K562 (cell line): ENCODE data around the gene NFIC. TPM values are rescaled to one million over a fixed set of nuclear protein-coding genes. Genes with fewer than 3 reads are reported as not detected.

Experiments used
- ADNP ChIP-seq: fragments of 200-800 bp; sonication (Bioruptor generic); IDR thresholded peaks from 2 replicates; pipeline ENCODE4 v1.6.1; 2016; ENCODE audit warnings: missing genetic modification characterization, missing compliant biosample characterization
- HMG20B ChIP-seq: fragments of 250-450 bp; sonication (Bioruptor Pico); IDR thresholded peaks from 2 replicates; pipeline ENCODE4 v1.5.0; 2021; ENCODE audit warnings: mild to moderate bottlenecking
- KAT8 ChIP-seq: fragments of 450-650 bp; IDR thresholded peaks from 2 replicates; pipeline ENCODE4 v1.6.1; 2016; ENCODE audit warnings: low read depth, mild to moderate bottlenecking
- KDM1A ChIP-seq, 2 experiments: fragments of 450-650 bp; IDR thresholded peaks; 2 replicates each; pipeline ENCODE4 v1.6.1; 2016; ENCODE audit warnings: mild to moderate bottlenecking in 2 of 2
- MYC ChIP-seq, 2 experiments: fragments of 250-450 bp in 1 of 2; sonication (Bioruptor Pico) in 1 of 2; IDR thresholded peaks; 2 replicates each; pipeline versions ENCODE4 v1.5.1 to v1.6.1; 2012 to 2021; ENCODE audit warnings: low read depth in 2 of 2, borderline replicate concordance in 1 of 2, improper control_type of control experiment in 1 of 2, low read length in 1 of 2, mild to moderate bottlenecking in 1 of 2, moderate library complexity in 1 of 2
- MYNN ChIP-seq, 2 experiments: sonication (generic); formaldehyde crosslinking in 1 of 2; IDR thresholded peaks; 2 replicates each; pipeline versions ENCODE4 v1.5.0 to v1.6.1; 2016 to 2020; ENCODE audit warnings: antibody characterized with exemption in 1 of 2, missing genetic modification reagents in 1 of 2
- NCOA4 ChIP-seq: fragments of 450-650 bp; IDR thresholded peaks from 2 replicates; pipeline ENCODE4 v1.6.1; 2018; ENCODE audit warnings: mild to moderate bottlenecking; ENCODE audit not compliant: partially characterized antibody
- SMAD1 ChIP-seq: fragments of 150-350 bp; IDR thresholded peaks from 2 replicates; pipeline ENCODE4 v1.6.1; 2014; ENCODE audit warnings: low read length, low read depth; ENCODE audit not compliant: partially characterized antibody
- XRCC5 ChIP-seq: fragments of 200-400 bp; formaldehyde crosslinking; IDR thresholded peaks from 2 replicates; pipeline ENCODE4 v1.6.1; 2017; ENCODE audit warnings: low read depth, mild to moderate bottlenecking, low read length
- ZFX ChIP-seq: sonication (generic); formaldehyde crosslinking; IDR thresholded peaks from 2 replicates; pipeline ENCODE4 v1.8.0; 2022; ENCODE audit warnings: mild to moderate bottlenecking, missing genetic modification reagents, moderate library complexity
- ZNF212 ChIP-seq: fragments of 450-650 bp; formaldehyde crosslinking; IDR thresholded peaks from 2 replicates; pipeline ENCODE4 v1.4.0; 2020; ENCODE audit warnings: mild to moderate bottlenecking
- ZNF274 ChIP-seq: IDR thresholded peaks from 2 replicates; pipeline ENCODE4 v1.6.1; 2011; ENCODE audit warnings: low read depth, mild to moderate bottlenecking, low read length, moderate library complexity, borderline replicate concordance
- polyA plus RNA-seq, 8 experiments: library from polyadenylated mRNA; depleted of rRNA in 4 of 8; stranded (reverse) in 5 of 8; unstranded in 3 of 8; fragments of >200 nt; fragmentation: Nextera tagmentation in 2 of 8; fragmentation: Illumina TruSeq in 1 of 8; extraction: Ambion mirVana in 2 of 8; extraction: Trizol in 1 of 8; gene quantifications; 2 replicates each; pipeline versions ENCODE4 v1.2.1 to v1.2.3, GENCODE V29; 2011 to 2014; ENCODE audit warnings: inconsistent platforms in 1 of 8, missing spikeins in 1 of 8
- total RNA-seq, 7 experiments: library from RNA; depleted of rRNA in 6 of 7; stranded (reverse); fragments of >200 nt in 6 of 7; fragmentation: Illumina TruSeq in 2 of 7; extraction: Trizol in 2 of 7; gene quantifications; 2 replicates each; pipeline versions ENCODE4 v1.2.1 to v1.2.3, GENCODE V29; 2011 to 2021; ENCODE audit warnings: low replicate concordance in 1 of 7
- TF ChIP-seq, protein P1 (sequence below), 2 experiments: fragments of 450-650 bp; IDR thresholded peaks; 2 replicates each; pipeline ENCODE4 v1.6.1; 2016; ENCODE audit warnings: mild to moderate bottlenecking in 2 of 2, borderline replicate concordance in 1 of 2, low read depth in 1 of 2, moderate library complexity in 1 of 2
- TF ChIP-seq, protein P2 (sequence below): IDR thresholded peaks from 3 replicates; pipeline ENCODE4 v1.6.1; 2011; ENCODE audit warnings: borderline replicate concordance, mild to moderate bottlenecking; ENCODE audit not compliant: insufficient read length, insufficient read depth
- TF ChIP-seq, protein P3 (sequence below): fragments of 250-450 bp; sonication (Bioruptor Pico); IDR thresholded peaks from 2 replicates; pipeline ENCODE4 v1.9.0; 2021; ENCODE audit warnings: mild to moderate bottlenecking, inconsistent platforms

Gene NFIC
- total and polyA plus RNA-seq, 9 of the 15 experiments (the other 6 are each of a cell fraction or from before 2014, with no cell fraction given): 0.71 to 62.1 (median 6.9) TPM

- TF ChIP-seq, protein P1, sequence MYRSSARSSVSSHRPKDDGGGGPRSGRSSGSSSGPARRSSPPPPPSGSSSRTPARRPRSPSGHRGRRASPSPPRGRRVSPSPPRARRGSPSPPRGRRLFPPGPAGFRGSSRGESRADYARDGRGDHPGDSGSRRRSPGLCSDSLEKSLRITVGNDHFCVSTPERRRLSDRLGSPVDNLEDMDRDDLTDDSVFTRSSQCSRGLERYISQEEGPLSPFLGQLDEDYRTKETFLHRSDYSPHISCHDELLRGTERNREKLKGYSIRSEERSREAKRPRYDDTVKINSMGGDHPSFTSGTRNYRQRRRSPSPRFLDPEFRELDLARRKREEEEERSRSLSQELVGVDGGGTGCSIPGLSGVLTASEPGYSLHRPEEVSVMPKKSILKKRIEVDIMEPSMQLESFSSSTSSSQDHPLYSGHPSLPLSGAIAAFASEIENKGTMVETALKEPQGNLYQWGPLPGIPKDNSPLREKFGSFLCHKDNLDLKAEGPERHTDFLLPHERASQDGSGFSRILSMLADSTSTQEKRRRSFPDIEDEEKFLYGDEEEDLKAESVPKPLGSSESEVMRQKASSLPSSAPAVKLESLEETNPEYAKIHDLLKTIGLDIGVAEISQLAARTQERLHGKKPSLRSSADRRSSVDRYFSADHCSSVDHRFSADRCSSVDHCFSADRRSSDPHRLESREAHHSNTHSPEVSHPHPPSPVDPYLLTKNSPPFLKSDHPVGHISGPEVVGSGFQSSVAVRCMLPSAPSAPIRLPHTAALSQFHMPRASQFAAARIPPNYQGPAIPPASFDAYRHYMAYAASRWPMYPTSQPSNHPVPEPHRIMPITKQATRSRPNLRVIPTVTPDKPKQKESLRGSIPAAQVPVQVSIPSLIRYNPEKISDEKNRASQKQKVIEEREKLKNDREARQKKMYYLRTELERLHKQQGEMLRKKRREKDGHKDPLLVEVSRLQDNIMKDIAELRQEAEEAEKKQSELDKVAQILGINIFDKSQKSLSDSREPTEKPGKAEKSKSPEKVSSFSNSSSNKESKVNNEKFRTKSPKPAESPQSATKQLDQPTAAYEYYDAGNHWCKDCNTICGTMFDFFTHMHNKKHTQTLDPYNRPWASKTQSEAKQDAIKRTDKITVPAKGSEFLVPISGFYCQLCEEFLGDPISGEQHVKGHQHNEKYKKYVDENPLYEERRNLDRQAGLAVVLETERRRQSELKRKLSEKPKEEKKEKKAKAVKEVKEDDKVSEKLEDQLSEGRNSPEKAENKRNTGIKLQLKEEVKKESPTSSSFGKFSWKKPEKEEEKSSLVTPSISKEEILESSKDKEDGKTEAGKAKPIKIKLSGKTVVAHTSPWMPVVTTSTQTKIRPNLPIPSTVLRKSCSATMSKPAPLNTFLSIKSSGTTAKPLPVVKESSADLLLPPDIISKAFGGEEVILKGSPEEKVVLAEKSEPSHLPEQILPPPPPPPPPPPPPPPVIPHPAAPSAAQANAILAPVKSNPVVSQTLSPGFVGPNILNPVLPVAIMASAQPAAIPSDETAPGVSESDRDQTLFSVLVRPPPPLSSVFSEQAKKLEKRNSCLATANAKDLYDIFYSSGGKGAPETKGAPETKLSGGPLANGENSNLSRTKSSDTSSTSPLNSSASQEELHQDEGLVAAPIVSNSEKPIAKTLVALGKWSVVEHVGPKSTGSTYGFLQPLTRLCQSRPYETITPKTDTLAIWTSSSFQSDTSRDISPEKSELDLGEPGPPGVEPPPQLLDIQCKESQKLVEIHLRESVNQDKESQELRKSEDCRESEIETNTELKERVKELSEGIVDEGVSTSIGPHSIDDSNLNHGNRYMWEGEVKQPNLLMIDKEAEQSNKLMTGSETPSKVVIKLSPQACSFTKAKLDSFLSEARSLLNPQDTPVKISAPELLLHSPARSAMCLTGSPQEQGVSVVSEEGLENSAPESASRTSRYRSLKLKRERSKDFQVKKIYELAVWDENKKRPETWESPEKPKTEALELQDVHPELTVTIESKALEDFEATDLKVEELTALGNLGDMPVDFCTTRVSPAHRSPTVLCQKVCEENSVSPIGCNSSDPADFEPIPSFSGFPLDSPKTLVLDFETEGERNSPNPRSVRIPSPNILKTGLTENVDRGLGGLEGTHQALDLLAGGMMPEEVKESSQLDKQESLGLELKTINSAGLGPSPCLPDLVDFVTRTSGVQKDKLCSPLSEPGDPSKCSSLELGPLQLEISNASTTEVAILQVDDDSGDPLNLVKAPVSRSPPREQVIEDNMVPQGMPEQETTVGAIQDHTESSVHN (IDR thresholded peaks at IDR 0.05; ENCODE audit: borderline replicate concordance in 1 of 2, low read depth in 1 of 2): no peak
- TF ChIP-seq MYNN (IDR thresholded peaks at IDR 0.05) (no peak), MYNN (CRISPR knock-in tag; IDR thresholded peaks at IDR 0.05) (no peak), NCOA4 (no peak), SMAD1 (no peak), KDM1A (IDR thresholded peaks at IDR 0.05) (peak; percentile 86 to 95), ZFX (CRISPR knock-in tag) (no peak), MYC (IDR thresholded peaks at IDR 0.05; ENCODE audit: low read depth, low read length) (no peak), MYC (CRISPR knock-in tag; IDR thresholded peaks at IDR 0.05; ENCODE audit: borderline replicate concordance, low read depth) (no peak), ADNP (tag) (peak; percentile 90), ZNF212 (CRISPR knock-in tag) (no peak), HMG20B (CRISPR knock-in tag) (no peak), XRCC5 (no peak; the same call in 1 of the 2 replicates), KAT8 (no peak), ZNF274 (no peak)
- TF ChIP-seq, protein P2, sequence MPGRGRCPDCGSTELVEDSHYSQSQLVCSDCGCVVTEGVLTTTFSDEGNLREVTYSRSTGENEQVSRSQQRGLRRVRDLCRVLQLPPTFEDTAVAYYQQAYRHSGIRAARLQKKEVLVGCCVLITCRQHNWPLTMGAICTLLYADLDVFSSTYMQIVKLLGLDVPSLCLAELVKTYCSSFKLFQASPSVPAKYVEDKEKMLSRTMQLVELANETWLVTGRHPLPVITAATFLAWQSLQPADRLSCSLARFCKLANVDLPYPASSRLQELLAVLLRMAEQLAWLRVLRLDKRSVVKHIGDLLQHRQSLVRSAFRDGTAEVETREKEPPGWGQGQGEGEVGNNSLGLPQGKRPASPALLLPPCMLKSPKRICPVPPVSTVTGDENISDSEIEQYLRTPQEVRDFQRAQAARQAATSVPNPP: no peak
- TF ChIP-seq, protein P3, sequence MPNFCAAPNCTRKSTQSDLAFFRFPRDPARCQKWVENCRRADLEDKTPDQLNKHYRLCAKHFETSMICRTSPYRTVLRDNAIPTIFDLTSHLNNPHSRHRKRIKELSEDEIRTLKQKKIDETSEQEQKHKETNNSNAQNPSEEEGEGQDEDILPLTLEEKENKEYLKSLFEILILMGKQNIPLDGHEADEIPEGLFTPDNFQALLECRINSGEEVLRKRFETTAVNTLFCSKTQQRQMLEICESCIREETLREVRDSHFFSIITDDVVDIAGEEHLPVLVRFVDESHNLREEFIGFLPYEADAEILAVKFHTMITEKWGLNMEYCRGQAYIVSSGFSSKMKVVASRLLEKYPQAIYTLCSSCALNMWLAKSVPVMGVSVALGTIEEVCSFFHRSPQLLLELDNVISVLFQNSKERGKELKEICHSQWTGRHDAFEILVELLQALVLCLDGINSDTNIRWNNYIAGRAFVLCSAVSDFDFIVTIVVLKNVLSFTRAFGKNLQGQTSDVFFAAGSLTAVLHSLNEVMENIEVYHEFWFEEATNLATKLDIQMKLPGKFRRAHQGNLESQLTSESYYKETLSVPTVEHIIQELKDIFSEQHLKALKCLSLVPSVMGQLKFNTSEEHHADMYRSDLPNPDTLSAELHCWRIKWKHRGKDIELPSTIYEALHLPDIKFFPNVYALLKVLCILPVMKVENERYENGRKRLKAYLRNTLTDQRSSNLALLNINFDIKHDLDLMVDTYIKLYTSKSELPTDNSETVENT (CRISPR knock-in tag): no peak
Observed at GRCh38 chr19:3365093-3365835, 1.1 kb upstream of the NFIC start (continued).
